AG04449 (cell line): ENCODE measurements around the gene ENPP5.
"Not testable (repeated sequence)": the region's sequence is repeated elsewhere in the genome, so short reads cannot be mapped to it uniquely, and the experiment has no call there.

Source experiments
- CTCF ChIA-PET: fragments of 350-600 bp; formaldehyde crosslinking; extraction: SDS; loops from one replicate; lab custom pipeline; 2021; ENCODE audit warnings: antibody characterized with exemption; lab: Yijun Ruan, JAX
- POLR2A ChIA-PET: fragments of 400-600, 350-600 bp; formaldehyde crosslinking; extraction: SDS; loops from one replicate; lab custom pipeline; 2020; ENCODE audit warnings: antibody characterized with exemption, inconsistent platforms; lab: Yijun Ruan, JAX
- DNase-seq: peaks from one replicate; pipeline ENCODE4 v3.0.0-alpha.2; 2010; ENCODE audit warnings: low read depth, low spot score
- H3K4me3 ChIP-seq: 2 replicates; pipeline ENCODE4 v1.5.1; 2011; ENCODE audit warnings: low read depth, mild to moderate bottlenecking, control low read depth, low read length
- CTCF ChIP-seq: IDR thresholded peaks from one replicate; pipeline ENCODE4 v1.5.1; 2011; ENCODE audit warnings: mild to moderate bottlenecking, moderate library complexity, low read length, control low read depth, inconsistent platforms; ENCODE audit not compliant: insufficient read depth; ENCODE audit errors: missing control alignments

Gene ENPP5

GRCh38 chr6:46137387-46137786 lies 33.4 kb downstream of the ENPP5 start:
- ChIA-PET POLR2A (no interaction called here), CTCF (no interaction called here)
- DNase-seq: no peak
- TF ChIP-seq CTCF: no peak
- H3K4me3 ChIP-seq: no peak overlapping the region

GRCh38 chr6:46136831-46137230 lies 33.9 kb downstream of the ENPP5 start:
- POLR2A ChIA-PET: no interaction called here
- no peak for TF ChIP-seq CTCF
- DNase-seq: no peak
- CTCF ChIA-PET: no interaction called here
- no peak overlapping the region for H3K4me3 ChIP-seq

- ChIA-PET CTCF (no interaction called here), POLR2A (no interaction called here)
- TF ChIP-seq CTCF: no peak
- DNase-seq: no peak
- no peak overlapping the region for H3K4me3 ChIP-seq
These were observed 35.6 kb downstream of the ENPP5 start for GRCh38 chr6:46135176-46135575.

- TF ChIP-seq CTCF: no peak
- ChIA-PET CTCF (no interaction called here), POLR2A (no interaction called here)
- no peak for DNase-seq
- H3K4me3 ChIP-seq: no peak overlapping the region
These were observed 36.6 kb downstream of the ENPP5 start for GRCh38 chr6:46134216-46134615.

GRCh38 chr6:46131291-46131690 lies 39.5 kb downstream of the ENPP5 start:
- CTCF ChIA-PET, H3K4me3 ChIP-seq, POLR2A ChIA-PET, DNase-seq: not testable (repeated sequence)

- POLR2A ChIA-PET: no interaction called here
- TF ChIP-seq CTCF: no peak
- no peak for DNase-seq
- CTCF ChIA-PET: no interaction called here
- no peak overlapping the region for H3K4me3 ChIP-seq
These were observed 40.1 kb downstream of the ENPP5 start for GRCh38 chr6:46130666-46131065.

GRCh38 chr6:46129629-46130511 lies 40.9 kb downstream of the ENPP5 start, which contains the start of gene ENPP4:
ENPP4 (plus strand) TSS chr6:46129989; CDS start chr6:46139584, 9,595 bp downstream.
- no peak for TF ChIP-seq CTCF
- ChIA-PET POLR2A (no interaction called here), CTCF (no interaction called here)
- H3K4me3 ChIP-seq: peak within 1 kb of the TSS; percentile 30
- DNase-seq: no peak
